IMR-90 (cell line): ENCODE measurements around the gene MACROD1. TPM values are rescaled to one million over a fixed set of nuclear protein-coding genes. Genes with fewer than 3 reads are reported as not detected.

Source experiments
- ATAC-seq: fragments of 200-7000 bp; cut with Tn5 transposase; 2 replicates; pipeline ENCODE4 v1.9.1; 2020; ENCODE audit warnings: low read depth, mild to moderate bottlenecking, moderate library complexity
- BruUV-seq: library from RNA; stranded (reverse); fragments of 400-500 nt; replicated peaks from 2 replicates; lab custom pipeline; 2021; lab: Mats Ljungman, UMichigan
- CTCF ChIA-PET: fragments of 300-600 bp; formaldehyde crosslinking; extraction: SDS; loops from one replicate; lab custom pipeline; 2021; ENCODE audit warnings: antibody characterized with exemption; lab: Yijun Ruan, JAX
- POLR2A ChIA-PET: fragments of 300-600 bp; sonication (Branson Sonifier 250); formaldehyde crosslinking; loops from one replicate; lab custom pipeline; 2022; ENCODE audit warnings: antibody characterized with exemption; ENCODE audit not compliant: unreplicated experiment; lab: Charles Lee
- DNase-seq: peaks from one replicate; pipeline ENCODE4 v3.0.0; 2013
- H2AFZ ChIP-seq: replicated peaks from 2 replicates; pipeline ENCODE3; 2013; ENCODE audit warnings: low read length, mild to moderate bottlenecking; ENCODE audit not compliant: poor library complexity
- H2AK5ac ChIP-seq: 2 replicates; pipeline ENCODE4 v1.6.1; 2013; ENCODE audit warnings: low read depth, low read length, inconsistent platforms
- H2AK9ac ChIP-seq: replicated peaks from 2 replicates; pipeline ENCODE3; 2013; ENCODE audit warnings: mild to moderate bottlenecking, low read depth, low read length, moderate library complexity; ENCODE audit not compliant: poor library complexity
- H2BK120ac ChIP-seq: 2 replicates; pipeline ENCODE4 v1.6.1; 2013; ENCODE audit warnings: low read depth, low read length, inconsistent platforms
- H2BK15ac ChIP-seq: 3 replicates; pipeline ENCODE4 v1.6.1; 2013; ENCODE audit warnings: low read depth, low read length, inconsistent platforms
- H2BK20ac ChIP-seq: 2 replicates; pipeline ENCODE4 v1.6.1; 2013; ENCODE audit warnings: low read depth, mild to moderate bottlenecking, inconsistent platforms, low read length, moderate library complexity
- H2BK5ac ChIP-seq: 2 replicates; pipeline ENCODE4 v1.6.1; 2013; ENCODE audit warnings: mild to moderate bottlenecking, low read depth, low read length, inconsistent platforms; ENCODE audit not compliant: poor library complexity, severe bottlenecking
- H3K14ac ChIP-seq: replicated peaks from 2 replicates; pipeline ENCODE4 v1.6.1; 2013; ENCODE audit warnings: low read depth, low read length, inconsistent platforms
- H3K18ac ChIP-seq: 2 replicates; pipeline ENCODE4 v1.6.1; 2013; ENCODE audit warnings: low read depth, low read length, control low read depth
- H3K23ac ChIP-seq: 2 replicates; pipeline ENCODE4 v1.6.1; 2013; ENCODE audit warnings: low read depth, low read length, inconsistent platforms
- H3K27ac ChIP-seq: 2 replicates; pipeline ENCODE4 v1.5.1; 2013; ENCODE audit warnings: mild to moderate bottlenecking, control low read depth, low read length; ENCODE audit not compliant: insufficient read depth
- H3K27me3 ChIP-seq: 2 replicates; pipeline ENCODE4 v1.6.1; 2013; ENCODE audit warnings: low read length; ENCODE audit not compliant: control insufficient read depth, insufficient read depth
- H3K36me3 ChIP-seq: 2 replicates; pipeline ENCODE4 v1.6.1; 2013; ENCODE audit warnings: low read length, mixed read lengths; ENCODE audit not compliant: control insufficient read depth, insufficient read depth
- H3K4ac ChIP-seq: 2 replicates; pipeline ENCODE4 v1.6.1; 2013; ENCODE audit warnings: low read depth, low read length, inconsistent platforms
- H3K4me1 ChIP-seq: 2 replicates; pipeline ENCODE4 v1.6.1; 2013; ENCODE audit warnings: low read length, mixed read lengths; ENCODE audit not compliant: control insufficient read depth, insufficient read depth
- H3K4me2 ChIP-seq: 2 replicates; pipeline ENCODE4 v1.6.1; 2013; ENCODE audit warnings: low read depth, mild to moderate bottlenecking, control low read depth, low read length, moderate library complexity
- H3K4me3 ChIP-seq: 2 replicates; pipeline ENCODE4 v1.5.1; 2013; ENCODE audit warnings: low read depth, mild to moderate bottlenecking, control low read depth, low read length, moderate library complexity; ENCODE audit not compliant: insufficient read depth
- H3K56ac ChIP-seq: 2 replicates; pipeline ENCODE4 v1.6.1; 2013; ENCODE audit warnings: low read length, inconsistent platforms; ENCODE audit not compliant: insufficient read depth; ENCODE audit errors: extremely low read depth
- H3K79me1 ChIP-seq, 2 experiments: 2 replicates each; pipeline ENCODE4 v1.6.1; 2013; ENCODE audit warnings: low read length in 2 of 2, inconsistent platforms in 1 of 2, low read depth in 1 of 2
- H3K9ac ChIP-seq: 2 replicates; pipeline ENCODE4 v1.6.1; 2013; ENCODE audit warnings: low read depth, low read length, control low read depth
- H3K9me1 ChIP-seq: 2 replicates; pipeline ENCODE4 v1.6.1; 2013; ENCODE audit warnings: low read length, inconsistent platforms; ENCODE audit not compliant: insufficient read depth
- H3K9me3 ChIP-seq: 2 replicates; pipeline ENCODE4 v1.6.1; 2013; ENCODE audit warnings: low read length; ENCODE audit not compliant: control insufficient read depth, insufficient read depth
- H4K20me1 ChIP-seq: 2 replicates; pipeline ENCODE4 v1.6.1; 2013; ENCODE audit warnings: low read length, inconsistent platforms; ENCODE audit not compliant: insufficient read depth
- H4K5ac ChIP-seq: 2 replicates; pipeline ENCODE4 v1.6.1; 2013; ENCODE audit warnings: mild to moderate bottlenecking, low read depth, low read length, control low read depth
- H4K8ac ChIP-seq, 2 experiments: 2 replicates each; pipeline ENCODE4 v1.6.1; 2013; ENCODE audit warnings: low read depth in 2 of 2, low read length in 2 of 2, control low read depth in 1 of 2, inconsistent platforms in 1 of 2
- H4K91ac ChIP-seq: 2 replicates; pipeline ENCODE4 v1.6.1; 2013; ENCODE audit warnings: low read depth, low read length, inconsistent platforms; ENCODE audit not compliant: insufficient read depth
- MAZ ChIP-seq: IDR thresholded peaks from 2 replicates; pipeline ENCODE4 v1.6.1; 2012; ENCODE audit warnings: low read depth, mild to moderate bottlenecking, low read length, improper control_type of control experiment, moderate library complexity, borderline replicate concordance
- MXI1 ChIP-seq: IDR thresholded peaks from 2 replicates; pipeline ENCODE4 v1.6.1; 2012; ENCODE audit warnings: low read depth, mild to moderate bottlenecking, low read length, moderate library complexity, borderline replicate concordance
- SMC3 ChIP-seq: fragments of 150-350 bp; IDR thresholded peaks from 2 replicates; pipeline ENCODE4 v1.6.1; 2016; ENCODE audit warnings: low read depth, mild to moderate bottlenecking, antibody characterized with exemption, low read length, moderate library complexity
- WGBS, 2 experiments: methylation state at CpG; one replicate each; pipeline versions ENCODE4 v1.1.5 to v1.1.7; 2013; ENCODE audit warnings: missing lambda C conversion rate in 2 of 2; ENCODE audit not compliant: insufficient read length in 1 of 2; ENCODE audit errors: extremely low coverage in 2 of 2; 5-methylcytosine and 5-hydroxymethylcytosine counted together
- dilution Hi-C: fragments of 300-500 bp; cut with HindIII; formaldehyde crosslinking; loops from one replicate; pipeline ENCODE4 v1.14.3; 2018; ENCODE audit warnings: low sequenced_read_pairs; ENCODE audit not compliant: unreplicated experiment
- in situ Hi-C: fragments of 300-500 bp; cut with MboI; formaldehyde crosslinking; loops from 3 replicates; pipeline ENCODE4 v1.14.3; 2019; ENCODE audit warnings: low sequenced_read_pairs, inconsistent platforms, mixed read lengths
- intact Hi-C: fragments of 100-400 bp; cut with micrococcal nuclease; formaldehyde crosslinking; loops from 2 replicates; pipeline ENCODE4 v1.10.0; 2022
- polyA plus RNA-seq, 3 experiments: library from polyadenylated mRNA; depleted of rRNA; stranded (reverse); fragments of >200 nt; gene quantifications; 2 replicates each; pipeline ENCODE4 v1.2.3, GENCODE V29; 2012; ENCODE audit warnings: low replicate concordance in 1 of 3
- total RNA-seq: library from RNA; depleted of rRNA; stranded (reverse); fragments of >200 nt; gene quantifications from 2 replicates; pipeline ENCODE4 v1.2.3, GENCODE V29; 2012

MACROD1 gene
- total and polyA plus RNA-seq, 2 of the 4 experiments (the other 2 are of a cell fraction) = 2.5 to 9.3 TPM

- peaks cover 5% of the 10 kb centered on the region; the same call in 1 of the 2 replicates for H3K27me3 ChIP-seq
- no peak overlapping the region for H4K8ac ChIP-seq
- BruUV-seq = no TSS peak
- ATAC-seq (no peak), DNase-seq (no peak)
- no peak overlapping the region for H3K56ac ChIP-seq
- CTCF ChIA-PET = no interaction called here
- POLR2A ChIA-PET = no interaction called here
- H3K9ac ChIP-seq = no peak overlapping the region
- no peak overlapping the region for H3K27ac ChIP-seq
- no peak overlapping the region for H4K5ac ChIP-seq
- no peaks in the 10 kb centered on the region for H3K4me1 ChIP-seq
- H4K20me1 ChIP-seq = peaks cover 12% of the 10 kb centered on the region
- H2BK15ac ChIP-seq = no peak overlapping the region
- no peak overlapping the region for H3K23ac ChIP-seq
- H3K18ac ChIP-seq = no peak overlapping the region
- H4K91ac ChIP-seq = no peak overlapping the region
- H3K4me2 ChIP-seq = no peak overlapping the region
- H3K9me3 ChIP-seq = no peaks in the 10 kb centered on the region
- H3K9me1 ChIP-seq = 0 out of 2 replicates have a peak, but pooled peaks cover 3% of the 10 kb centered on the region
- intact Hi-C loops (no loop called here), dilution Hi-C loops (no loop called here), in situ Hi-C loops (no loop called here)
- no peak overlapping the region for H2AFZ ChIP-seq
- H2AK9ac ChIP-seq = no peak overlapping the region
- H3K4ac ChIP-seq = no peak overlapping the region
- H3K79me1 ChIP-seq = no peaks in the 10 kb centered on the region
- no peak overlapping the region for H2BK20ac ChIP-seq
- H3K14ac ChIP-seq = no peak overlapping the region
- H2BK120ac ChIP-seq = no peak overlapping the region
- no peak overlapping the region for H2BK5ac ChIP-seq
- no peak overlapping the region for H3K4me3 ChIP-seq
- no peaks in the 10 kb centered on the region for H3K36me3 ChIP-seq
- TF ChIP-seq SMC3 (no peak), MAZ (no peak), MXI1 (no peak)
- 81% methylated on average over 5 of the region's 8 CpGs; no CpG with 5 or more reads in 1 of the 2 experiments for WGBS, 2 experiments
- no peak overlapping the region for H2AK5ac ChIP-seq
Observed at GRCh38 chr11:64072403-64072802, 93.5 kb downstream of the MACROD1 start.
